ENCODE measurements around the gene OR6P1.

Gene OR6P1

GRCh38 chr1:158563853-158564252 is 6.5 kb downstream of the OR6P1 start:
- Histone ChIP-seq H3K36me3 (ENCODE audit: control insufficient read depth, insufficient read depth, low read length) (no peaks in the 10 kb centered on the region), H3K4me1 (ENCODE audit: control insufficient read depth, insufficient read depth, low read length) (no peaks in the 10 kb centered on the region), H3K27me3 (ENCODE audit: control insufficient read depth, insufficient read depth, low read length) (no peaks in the 10 kb centered on the region), H3K9ac (ENCODE audit: low read depth, low read length) (no peak overlapping the region), H3K27ac (ENCODE audit: low read depth, low read length) (no peak overlapping the region), H3K9me3 (ENCODE audit: control insufficient read depth, insufficient read depth, low read length) (no peaks in the 10 kb centered on the region), H3K4me3 (ENCODE audit: low read depth, low read length) (no peak overlapping the region)

- H3K36me3 ChIP-seq (ENCODE audit: control insufficient read depth, insufficient read depth, low read length), result no peaks in the 10 kb centered on the region
- H3K27me3 ChIP-seq (ENCODE audit: control insufficient read depth, insufficient read depth, low read length), result no peaks in the 10 kb centered on the region
- H3K4me3 ChIP-seq (ENCODE audit: low read depth, low read length), result no peak overlapping the region
- no peaks in the 10 kb centered on the region for H3K9me3 ChIP-seq (ENCODE audit: control insufficient read depth, insufficient read depth, low read length)
- no peak overlapping the region for H3K27ac ChIP-seq (ENCODE audit: low read depth, low read length)
- H3K9ac ChIP-seq (ENCODE audit: low read depth, low read length), result no peak overlapping the region
- H3K4me1 ChIP-seq (ENCODE audit: control insufficient read depth, insufficient read depth, low read length), result no peaks in the 10 kb centered on the region
Observed at GRCh38 chr1:158559696-158560095, 10.7 kb downstream of the OR6P1 start.

GRCh38 chr1:158554352-158554751 is 16.0 kb downstream of the OR6P1 start, which contains the start of gene OR6Y1:
TSS of gene OR6Y1 (minus strand) at chr1:158554405. CDS start at chr1:158548105, 6,300 bp downstream.
- no peaks in the 10 kb centered on the region for H3K9me3 ChIP-seq (ENCODE audit: control insufficient read depth, insufficient read depth, low read length)
- H3K36me3 ChIP-seq (ENCODE audit: control insufficient read depth, insufficient read depth, low read length), result no peaks in the 10 kb centered on the region
- H3K27ac ChIP-seq (ENCODE audit: low read depth, low read length), result no peak within 1 kb of the TSS
- H3K9ac ChIP-seq (ENCODE audit: low read depth, low read length), result no peak within 1 kb of the TSS
- no peaks in the 10 kb centered on the region for H3K27me3 ChIP-seq (ENCODE audit: control insufficient read depth, insufficient read depth, low read length)
- no peak within 1 kb of the TSS for H3K4me3 ChIP-seq (ENCODE audit: low read depth, low read length)
- no peaks in the 10 kb centered on the region for H3K4me1 ChIP-seq (ENCODE audit: control insufficient read depth, insufficient read depth, low read length)

- no peak overlapping the region for H3K9ac ChIP-seq (ENCODE audit: low read depth, low read length)
- no peak overlapping the region for H3K4me3 ChIP-seq (ENCODE audit: low read depth, low read length)
- H3K27ac ChIP-seq (ENCODE audit: low read depth, low read length), result no peak overlapping the region
- H3K27me3 ChIP-seq (ENCODE audit: control insufficient read depth, insufficient read depth, low read length), result no peaks in the 10 kb centered on the region
- H3K9me3 ChIP-seq (ENCODE audit: control insufficient read depth, insufficient read depth, low read length), result no peaks in the 10 kb centered on the region
- no peaks in the 10 kb centered on the region for H3K36me3 ChIP-seq (ENCODE audit: control insufficient read depth, insufficient read depth, low read length)
- H3K4me1 ChIP-seq (ENCODE audit: control insufficient read depth, insufficient read depth, low read length), result no peaks in the 10 kb centered on the region
Observed at GRCh38 chr1:158552296-158552695, 18.1 kb downstream of the OR6P1 start.

- Histone ChIP-seq H3K27ac (ENCODE audit: low read depth, low read length) (no peak overlapping the region), H3K27me3 (ENCODE audit: control insufficient read depth, insufficient read depth, low read length) (no peaks in the 10 kb centered on the region), H3K9ac (ENCODE audit: low read depth, low read length) (no peak overlapping the region), H3K4me1 (ENCODE audit: control insufficient read depth, insufficient read depth, low read length) (no peaks in the 10 kb centered on the region), H3K36me3 (ENCODE audit: control insufficient read depth, insufficient read depth, low read length) (no peaks in the 10 kb centered on the region), H3K4me3 (ENCODE audit: low read depth, low read length) (no peak overlapping the region), H3K9me3 (ENCODE audit: control insufficient read depth, insufficient read depth, low read length) (no peaks in the 10 kb centered on the region)
Observed at GRCh38 chr1:158547533-158547932, 22.8 kb downstream of the OR6P1 start.

GRCh38 chr1:158537609-158538008 is 32.8 kb downstream of the OR6P1 start:
- no peaks in the 10 kb centered on the region for H3K36me3 ChIP-seq (ENCODE audit: control insufficient read depth, insufficient read depth, low read length)
- no peaks in the 10 kb centered on the region for H3K9me3 ChIP-seq (ENCODE audit: control insufficient read depth, insufficient read depth, low read length)
- H3K27me3 ChIP-seq (ENCODE audit: control insufficient read depth, insufficient read depth, low read length), result no peaks in the 10 kb centered on the region
- H3K4me1 ChIP-seq (ENCODE audit: control insufficient read depth, insufficient read depth, low read length), result no peaks in the 10 kb centered on the region
- H3K9ac ChIP-seq (ENCODE audit: low read depth, low read length), result no peak overlapping the region
- H3K4me3 ChIP-seq (ENCODE audit: low read depth, low read length), result no peak overlapping the region
- H3K27ac ChIP-seq (ENCODE audit: low read depth, low read length), result no peak overlapping the region

GRCh38 chr1:158534496-158534895 is 35.9 kb downstream of the OR6P1 start:
- H3K36me3 ChIP-seq (ENCODE audit: control insufficient read depth, insufficient read depth, low read length), result no peaks in the 10 kb centered on the region
- H3K27me3 ChIP-seq (ENCODE audit: control insufficient read depth, insufficient read depth, low read length), result no peaks in the 10 kb centered on the region
- H3K27ac ChIP-seq (ENCODE audit: low read depth, low read length), result no peak overlapping the region
- no peaks in the 10 kb centered on the region for H3K4me1 ChIP-seq (ENCODE audit: control insufficient read depth, insufficient read depth, low read length)
- H3K4me3 ChIP-seq (ENCODE audit: low read depth, low read length), result no peak overlapping the region
- H3K9ac ChIP-seq (ENCODE audit: low read depth, low read length), result no peak overlapping the region
- H3K9me3 ChIP-seq (ENCODE audit: control insufficient read depth, insufficient read depth, low read length), result no peaks in the 10 kb centered on the region

- Histone ChIP-seq H3K27ac (ENCODE audit: low read depth, low read length) (peak overlapping the region; percentile 0), H3K4me1 (ENCODE audit: control insufficient read depth, insufficient read depth, low read length) (peaks cover 10% of the 10 kb centered on the region; the same call in 1 of the 2 replicates), H3K27me3 (ENCODE audit: control insufficient read depth, insufficient read depth, low read length) (no peaks in the 10 kb centered on the region), H3K36me3 (ENCODE audit: control insufficient read depth, insufficient read depth, low read length) (no peaks in the 10 kb centered on the region), H3K4me3 (ENCODE audit: low read depth, low read length) (no peak overlapping the region), H3K9ac (ENCODE audit: low read depth, low read length) (no peak overlapping the region), H3K9me3 (ENCODE audit: control insufficient read depth, insufficient read depth, low read length) (no peaks in the 10 kb centered on the region)
Observed at GRCh38 chr1:158527190-158527815, 43.1 kb downstream of the OR6P1 start.

- no peak overlapping the region for H3K4me3 ChIP-seq (ENCODE audit: low read depth, low read length)
- no peaks in the 10 kb centered on the region for H3K9me3 ChIP-seq (ENCODE audit: control insufficient read depth, insufficient read depth, low read length)
- H3K36me3 ChIP-seq (ENCODE audit: control insufficient read depth, insufficient read depth, low read length), result no peaks in the 10 kb centered on the region
- H3K27ac ChIP-seq (ENCODE audit: low read depth, low read length), result no peak overlapping the region
- no peaks in the 10 kb centered on the region for H3K27me3 ChIP-seq (ENCODE audit: control insufficient read depth, insufficient read depth, low read length)
- H3K4me1 ChIP-seq (ENCODE audit: control insufficient read depth, insufficient read depth, low read length), result peaks cover 19% of the 10 kb centered on the region; the same call in 1 of the 2 replicates
- no peak overlapping the region for H3K9ac ChIP-seq (ENCODE audit: low read depth, low read length)
Observed at GRCh38 chr1:158521666-158522058, 48.7 kb downstream of the OR6P1 start.

GRCh38 chr1:158520955-158521665 is 49.3 kb downstream of the OR6P1 start:
- no peaks in the 10 kb centered on the region for H3K36me3 ChIP-seq (ENCODE audit: control insufficient read depth, insufficient read depth, low read length)
- H3K27me3 ChIP-seq (ENCODE audit: control insufficient read depth, insufficient read depth, low read length), result no peaks in the 10 kb centered on the region
- no peaks in the 10 kb centered on the region for H3K9me3 ChIP-seq (ENCODE audit: control insufficient read depth, insufficient read depth, low read length)
- H3K9ac ChIP-seq (ENCODE audit: low read depth, low read length), result no peak overlapping the region; the same call in 1 of the 2 replicates
- peaks cover 19% of the 10 kb centered on the region; the same call in 1 of the 2 replicates for H3K4me1 ChIP-seq (ENCODE audit: control insufficient read depth, insufficient read depth, low read length)
- no peak overlapping the region for H3K4me3 ChIP-seq (ENCODE audit: low read depth, low read length)
- H3K27ac ChIP-seq (ENCODE audit: low read depth, low read length), result no peak overlapping the region

GRCh38 chr1:158520021-158520420 is 50.4 kb downstream of the OR6P1 start:
- Histone ChIP-seq H3K27me3 (ENCODE audit: control insufficient read depth, insufficient read depth, low read length) (no peaks in the 10 kb centered on the region), H3K4me3 (ENCODE audit: low read depth, low read length) (no peak overlapping the region), H3K27ac (ENCODE audit: low read depth, low read length) (no peak overlapping the region), H3K36me3 (ENCODE audit: control insufficient read depth, insufficient read depth, low read length) (no peaks in the 10 kb centered on the region), H3K9ac (ENCODE audit: low read depth, low read length) (no peak overlapping the region), H3K9me3 (ENCODE audit: control insufficient read depth, insufficient read depth, low read length) (no peaks in the 10 kb centered on the region), H3K4me1 (ENCODE audit: control insufficient read depth, insufficient read depth, low read length) (peaks cover 19% of the 10 kb centered on the region; the same call in 1 of the 2 replicates)
